CD4-positive, CD25-positive, alpha-beta regulatory T cell (primary cell): Measurements from ENCODE around the gene FAM83E. TPM values are rescaled to one million over a fixed set of nuclear protein-coding genes. Genes with fewer than 3 reads are reported as not detected.

ENCODE experiments used
- ATAC-seq, 2 donors: fragments of 150-1000 bp; cut with Tn5 transposase; one replicate each; pipeline ENCODE4 v1.10.0; 2021; ENCODE audit warnings: low read depth in 2 of 2, moderate number of reproducible peaks in 2 of 2, moderate library complexity in 1 of 2
- DNase-seq, 3 donors: peaks; one replicate each; pipeline versions ENCODE4 v3.0.0 to v3.0.0-alpha.2; 2012 to 2022; ENCODE audit warnings: mixed read lengths in 1 of 3
- H3K27ac ChIP-seq: one replicate; pipeline ENCODE4 v1.7.0; 2013; ENCODE audit warnings: mild to moderate bottlenecking, low read length; ENCODE audit not compliant: insufficient read depth, poor library complexity, severe bottlenecking
- H3K27me3 ChIP-seq: one replicate; pipeline ENCODE4 v1.7.0; 2013; ENCODE audit warnings: low read length; ENCODE audit not compliant: control insufficient read depth, insufficient read depth
- H3K36me3 ChIP-seq: one replicate; pipeline ENCODE4 v1.7.0; 2013; ENCODE audit warnings: mild to moderate bottlenecking, low read length, moderate library complexity; ENCODE audit not compliant: control insufficient read depth, insufficient read depth
- H3K4me1 ChIP-seq: 2 replicates; pipeline ENCODE4 v1.7.0; 2013; ENCODE audit warnings: mild to moderate bottlenecking, low read length; ENCODE audit not compliant: insufficient read depth, control insufficient read depth, poor library complexity, severe bottlenecking
- H3K4me3 ChIP-seq: one replicate; pipeline ENCODE4 v1.7.0; 2013; ENCODE audit warnings: low read depth, mild to moderate bottlenecking, low read length, moderate library complexity
- H3K9me3 ChIP-seq, 2 experiments: 1 replicate in 1 of 2; 2 replicates in 1 of 2; pipeline ENCODE4 v1.7.0; 2013; ENCODE audit warnings: low read length in 2 of 2, mild to moderate bottlenecking in 1 of 2, moderate library complexity in 1 of 2; ENCODE audit not compliant: control insufficient read depth in 2 of 2
- H3K27ac Mint-ChIP-seq, 3 donors: one replicate each; pipeline ENCODE4 v1.8.0; 2020 to 2022; ENCODE audit warnings: mild to moderate bottlenecking in 3 of 3, mixed read lengths in 3 of 3, moderate library complexity in 2 of 3
- H3K27me3 Mint-ChIP-seq: one replicate; pipeline ENCODE4 v1.8.0; 2022; ENCODE audit warnings: mild to moderate bottlenecking, mixed read lengths
- H3K36me3 Mint-ChIP-seq: one replicate; pipeline ENCODE4 v1.8.0; 2020; ENCODE audit warnings: mixed read lengths
- H3K4me1 Mint-ChIP-seq, 4 donors: one replicate each; pipeline ENCODE4 v1.8.0; 2020 to 2022; ENCODE audit warnings: mixed read lengths in 4 of 4, mild to moderate bottlenecking in 1 of 4
- H3K4me3 Mint-ChIP-seq, 4 donors: one replicate each; pipeline ENCODE4 v1.8.0; 2020 to 2022; ENCODE audit warnings: mild to moderate bottlenecking in 4 of 4, mixed read lengths in 4 of 4, moderate library complexity in 3 of 4
- H3K9me3 Mint-ChIP-seq, 7 donors: one replicate each; pipeline ENCODE4 v1.8.0; 2020 to 2022; ENCODE audit warnings: mixed read lengths in 7 of 7, mild to moderate bottlenecking in 3 of 7, moderate library complexity in 2 of 7
- polyA plus RNA-seq, 4 donors: library from polyadenylated mRNA; unstranded; fragments of 300-500 nt; fragmentation: Illumina TruSeq; gene quantifications; one replicate each; pipeline ENCODE4 v1.2.3, GENCODE V29; 2021
- total RNA-seq: library from RNA; stranded (reverse); gene quantifications from one replicate; pipeline ENCODE4 v1.2.3, GENCODE V29; 2022

Gene FAM83E
- total and polyA plus RNA-seq, 5 donors from 2014 or later = 0.31 to 0.76 TPM; not detected in 3

DNA sequence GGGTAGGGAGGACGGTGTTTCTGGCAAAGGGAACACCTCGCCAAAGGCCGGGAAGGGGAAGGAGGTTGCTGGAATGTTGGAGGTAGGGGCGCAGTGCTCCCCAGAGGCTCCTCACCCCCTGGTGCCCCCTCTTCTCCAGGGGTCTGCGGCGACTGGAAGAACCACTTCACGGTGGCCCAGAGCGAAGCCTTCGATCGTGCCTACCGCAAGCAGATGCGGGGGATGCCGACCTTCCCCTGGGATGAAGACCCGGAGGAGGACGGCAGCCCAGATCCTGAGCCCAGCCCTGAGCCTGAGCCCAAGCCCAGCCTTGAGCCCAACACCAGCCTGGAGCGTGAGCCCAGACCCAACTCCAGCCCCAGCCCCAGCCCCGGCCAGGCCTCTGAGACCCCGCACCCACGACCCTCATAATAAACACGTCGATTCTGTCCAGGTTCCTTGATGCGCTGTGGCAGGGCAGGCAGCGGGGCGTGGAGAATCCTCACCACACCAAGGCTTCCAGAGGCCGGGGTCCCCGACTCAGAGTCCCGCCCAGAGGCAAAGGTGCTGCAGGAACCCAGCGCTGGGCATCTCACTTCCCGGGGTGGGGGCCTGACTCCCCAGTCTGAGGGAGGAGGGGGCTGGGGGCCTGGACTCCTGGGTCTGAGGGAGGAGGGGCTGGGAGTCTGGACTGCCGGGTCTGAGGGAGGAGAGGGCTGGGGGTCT lies 15.7 kb downstream of the FAM83E start:
- Histone ChIP-seq H3K4me3 (no peak overlapping the region), H3K36me3 (no peaks in the 10 kb centered on the region), H3K27ac (no peak overlapping the region), H3K4me1 (peaks cover 13% of the 10 kb centered on the region), H3K9me3 (no peaks in the 10 kb centered on the region), H3K27me3 (no peaks in the 10 kb centered on the region)
- Mint-ChIP-seq H3K36me3 (no peaks in the 10 kb centered on the region), H3K4me3 (no peak overlapping the region), H3K27ac (no peak overlapping the region), H3K27me3 (no peaks in the 10 kb centered on the region), H3K4me1 (peaks cover 0 to 20% (median 4%) of the 10 kb centered on the region in 4 donors), H3K9me3 (no peaks in the 10 kb centered on the region)
- no peak for ATAC-seq
- DNase-seq = no peak

DNA sequence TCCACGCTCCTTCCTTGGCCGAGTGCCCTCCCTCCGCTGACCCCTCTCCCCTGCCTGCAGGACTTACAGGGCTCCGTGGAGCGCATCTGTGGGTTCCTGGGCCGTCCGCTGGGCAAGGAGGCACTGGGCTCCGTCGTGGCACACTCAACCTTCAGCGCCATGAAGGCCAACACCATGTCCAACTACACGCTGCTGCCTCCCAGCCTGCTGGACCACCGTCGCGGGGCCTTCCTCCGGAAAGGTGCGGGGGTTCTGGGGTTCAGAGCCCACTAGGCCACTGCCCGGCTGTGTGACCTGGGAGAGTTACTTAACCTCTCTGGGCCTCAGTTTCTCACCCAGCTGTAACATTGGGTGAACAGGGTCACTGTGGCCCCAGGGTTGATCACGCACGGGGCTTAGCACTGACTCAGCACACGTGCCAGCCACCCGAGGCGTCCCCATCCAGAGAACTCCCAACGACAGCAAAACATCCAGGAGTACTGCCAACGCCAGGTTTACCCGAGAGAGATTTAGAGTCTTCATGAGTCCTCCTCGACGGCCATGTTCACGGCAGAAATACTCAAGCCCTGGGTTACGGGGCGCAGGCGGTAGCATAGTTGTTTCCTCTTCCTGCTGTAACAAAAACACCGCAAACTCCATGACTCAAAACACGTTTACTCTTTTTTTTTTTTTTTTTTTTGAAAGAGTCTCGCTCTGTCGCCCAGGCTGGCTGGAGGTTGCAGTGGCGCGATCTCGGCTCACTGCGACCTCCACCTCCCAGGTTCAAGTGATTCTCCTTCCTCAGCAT lies 18.0 kb downstream of the FAM83E start:
- Mint-ChIP-seq H3K36me3 (no peaks in the 10 kb centered on the region), H3K4me3 (peak overlapping the region; percentile 79 to 93 (median 84)), H3K4me1 (peaks cover 0 to 23% (median 4%) of the 10 kb centered on the region in 4 donors), H3K27ac (peak overlapping the region; percentile 75 to 92 (median 81)), H3K9me3 (no peaks in the 10 kb centered on the region), H3K27me3 (no peaks in the 10 kb centered on the region)
- peak; percentile 37 to 73 (median 61) for DNase-seq
- H3K27ac ChIP-seq = peak overlapping the region; percentile 68
- H3K4me3 ChIP-seq = peak overlapping the region; percentile 53
- H3K4me1 ChIP-seq = peaks cover 13% of the 10 kb centered on the region
- no peaks in the 10 kb centered on the region for H3K27me3 ChIP-seq
- no peaks in the 10 kb centered on the region for H3K9me3 ChIP-seq
- H3K36me3 ChIP-seq = no peaks in the 10 kb centered on the region
- ATAC-seq = peak; percentile 73 to 86

DNA sequence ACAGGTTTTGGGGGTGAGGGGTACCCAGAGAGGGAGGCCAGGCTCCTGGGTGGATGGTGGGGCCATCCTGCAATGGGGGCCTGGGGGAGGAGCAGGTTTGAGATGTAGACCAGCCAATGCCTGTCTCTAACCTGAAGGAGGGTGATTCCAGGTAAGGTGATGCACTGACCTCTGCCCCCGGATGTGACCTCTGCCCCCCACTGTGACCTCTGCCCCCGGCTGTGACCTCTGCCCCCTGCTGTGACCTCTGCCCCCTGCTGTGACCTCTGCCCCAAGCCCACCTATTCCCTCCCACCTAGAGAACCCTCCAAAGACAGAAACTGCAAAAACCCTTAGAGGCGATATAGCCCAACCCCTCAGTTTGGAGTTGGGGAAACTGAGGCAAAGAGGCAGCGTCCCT lies 18.6 kb downstream of the FAM83E start:
- H3K4me3 ChIP-seq = no peak overlapping the region
- peak overlapping the region; percentile 41 to 93 (median 83) for H3K4me3 Mint-ChIP-seq
- H3K4me1 ChIP-seq = peaks cover 13% of the 10 kb centered on the region
- H3K27me3 Mint-ChIP-seq = no peaks in the 10 kb centered on the region
- no peaks in the 10 kb centered on the region for H3K36me3 Mint-ChIP-seq
- DNase-seq = no peak
- H3K4me1 Mint-ChIP-seq = peaks cover 0 to 26% (median 4%) of the 10 kb centered on the region in 4 donors
- H3K36me3 ChIP-seq = no peaks in the 10 kb centered on the region
- H3K27ac Mint-ChIP-seq = peak overlapping the region in 2 of 3 donors; percentile 73 to 90
- H3K27ac ChIP-seq = no peak overlapping the region
- no peaks in the 10 kb centered on the region for H3K9me3 Mint-ChIP-seq
- H3K9me3 ChIP-seq = no peaks in the 10 kb centered on the region
- ATAC-seq = no peak
- H3K27me3 ChIP-seq = no peaks in the 10 kb centered on the region

DNA sequence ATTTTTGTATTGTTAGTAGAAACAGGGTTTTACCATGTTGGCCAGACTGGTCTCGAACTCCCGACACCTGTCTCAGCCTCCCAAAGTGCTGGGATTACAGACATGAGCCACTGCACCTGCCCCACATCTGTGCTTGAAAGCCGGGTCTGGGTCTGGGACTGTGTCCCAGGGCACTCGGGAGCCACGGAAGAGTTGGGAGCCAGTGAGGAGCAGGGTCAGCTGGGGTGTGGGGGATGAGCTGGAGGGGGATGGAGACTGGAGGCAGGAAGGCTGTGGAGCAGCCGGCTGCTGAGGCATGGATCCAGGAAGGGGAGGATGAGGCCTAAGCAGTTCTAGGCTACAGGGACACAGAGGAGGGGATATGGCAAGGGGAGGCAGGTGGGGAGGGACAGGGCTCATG lies 19.0 kb downstream of the FAM83E start:
- Histone ChIP-seq H3K4me1 (peaks cover 13% of the 10 kb centered on the region), H3K27ac (no peak overlapping the region), H3K4me3 (no peak overlapping the region), H3K36me3 (no peaks in the 10 kb centered on the region), H3K9me3 (no peaks in the 10 kb centered on the region), H3K27me3 (no peaks in the 10 kb centered on the region)
- ATAC-seq (no peak), DNase-seq (no peak)
- H3K4me3 Mint-ChIP-seq = peak overlapping the region in 3 of 4 donors; percentile 65 to 93 (median 78)
- no peaks in the 10 kb centered on the region for H3K36me3 Mint-ChIP-seq
- H3K9me3 Mint-ChIP-seq = no peaks in the 10 kb centered on the region
- H3K4me1 Mint-ChIP-seq = peaks cover 0 to 26% (median 4%) of the 10 kb centered on the region in 4 donors
- H3K27me3 Mint-ChIP-seq = no peaks in the 10 kb centered on the region
- peak overlapping the region in 1 of 3 donors; percentile 73 for H3K27ac Mint-ChIP-seq

DNA sequence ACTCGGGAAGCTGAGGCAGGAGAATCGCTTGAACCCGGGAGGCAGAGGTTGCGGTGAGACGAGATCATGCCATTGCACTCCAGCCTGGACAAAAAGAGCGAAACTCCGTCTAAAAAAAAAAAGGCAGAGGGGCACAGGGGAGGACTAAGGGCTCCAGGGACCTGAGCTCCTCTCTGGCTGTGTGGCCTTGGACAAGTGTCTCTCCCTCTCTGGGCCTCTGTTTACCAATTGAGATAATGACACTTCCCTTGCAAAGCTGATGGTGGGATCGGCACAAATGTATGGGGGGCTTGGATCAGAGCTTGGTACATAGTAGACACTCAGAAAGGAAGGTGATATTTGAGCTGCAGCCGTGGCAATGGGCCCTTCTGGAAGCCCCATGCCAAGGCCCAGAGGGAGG lies 19.7 kb downstream of the FAM83E start:
- Mint-ChIP-seq H3K4me1 (peaks cover 0 to 26% (median 4%) of the 10 kb centered on the region in 4 donors), H3K27ac (peak overlapping the region in 1 of 3 donors; percentile 88), H3K4me3 (peak overlapping the region; percentile 39 to 80 (median 76)), H3K9me3 (no peaks in the 10 kb centered on the region), H3K36me3 (no peaks in the 10 kb centered on the region), H3K27me3 (no peaks in the 10 kb centered on the region)
- H3K27ac ChIP-seq = no peak overlapping the region
- ATAC-seq (no peak), DNase-seq (no peak)
- no peak overlapping the region for H3K4me3 ChIP-seq
- H3K4me1 ChIP-seq = peaks cover 13% of the 10 kb centered on the region
- H3K27me3 ChIP-seq = no peaks in the 10 kb centered on the region
- no peaks in the 10 kb centered on the region for H3K36me3 ChIP-seq
- no peaks in the 10 kb centered on the region for H3K9me3 ChIP-seq

DNA sequence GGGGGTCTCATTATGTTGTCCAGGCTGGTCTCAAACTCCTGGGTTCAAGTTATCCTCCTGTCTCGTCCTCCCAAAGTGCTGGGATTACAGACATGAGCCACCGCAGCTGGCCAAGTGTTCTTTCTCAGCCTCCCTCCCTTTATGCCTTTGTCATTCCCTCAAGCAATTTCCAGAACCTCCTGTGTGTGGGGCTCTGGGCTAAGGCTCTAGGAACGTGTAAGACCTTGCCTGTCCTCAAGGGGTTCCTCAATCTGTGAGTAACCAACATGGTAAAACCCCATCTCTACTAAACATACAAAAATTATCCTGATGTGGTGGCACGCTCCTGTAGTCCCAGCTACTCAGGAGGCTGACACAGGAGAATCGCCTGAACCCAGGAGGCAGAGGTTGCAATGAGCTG lies 23.9 kb downstream of the FAM83E start:
- no peaks in the 10 kb centered on the region for H3K9me3 ChIP-seq
- DNase-seq = no peak
- H3K4me3 Mint-ChIP-seq = peak overlapping the region in 1 of 4 donors; percentile 58
- no peak overlapping the region for H3K27ac ChIP-seq
- H3K27me3 Mint-ChIP-seq = no peaks in the 10 kb centered on the region
- no peaks in the 10 kb centered on the region for H3K9me3 Mint-ChIP-seq
- H3K27ac Mint-ChIP-seq = no peak overlapping the region
- peaks cover 0 to 28% (median 5%) of the 10 kb centered on the region in 4 donors for H3K4me1 Mint-ChIP-seq
- no peak for ATAC-seq
- H3K36me3 Mint-ChIP-seq = no peaks in the 10 kb centered on the region
- H3K27me3 ChIP-seq = no peaks in the 10 kb centered on the region
- no peak overlapping the region for H3K4me3 ChIP-seq
- H3K4me1 ChIP-seq = peaks cover 3% of the 10 kb centered on the region
- no peaks in the 10 kb centered on the region for H3K36me3 ChIP-seq

DNA sequence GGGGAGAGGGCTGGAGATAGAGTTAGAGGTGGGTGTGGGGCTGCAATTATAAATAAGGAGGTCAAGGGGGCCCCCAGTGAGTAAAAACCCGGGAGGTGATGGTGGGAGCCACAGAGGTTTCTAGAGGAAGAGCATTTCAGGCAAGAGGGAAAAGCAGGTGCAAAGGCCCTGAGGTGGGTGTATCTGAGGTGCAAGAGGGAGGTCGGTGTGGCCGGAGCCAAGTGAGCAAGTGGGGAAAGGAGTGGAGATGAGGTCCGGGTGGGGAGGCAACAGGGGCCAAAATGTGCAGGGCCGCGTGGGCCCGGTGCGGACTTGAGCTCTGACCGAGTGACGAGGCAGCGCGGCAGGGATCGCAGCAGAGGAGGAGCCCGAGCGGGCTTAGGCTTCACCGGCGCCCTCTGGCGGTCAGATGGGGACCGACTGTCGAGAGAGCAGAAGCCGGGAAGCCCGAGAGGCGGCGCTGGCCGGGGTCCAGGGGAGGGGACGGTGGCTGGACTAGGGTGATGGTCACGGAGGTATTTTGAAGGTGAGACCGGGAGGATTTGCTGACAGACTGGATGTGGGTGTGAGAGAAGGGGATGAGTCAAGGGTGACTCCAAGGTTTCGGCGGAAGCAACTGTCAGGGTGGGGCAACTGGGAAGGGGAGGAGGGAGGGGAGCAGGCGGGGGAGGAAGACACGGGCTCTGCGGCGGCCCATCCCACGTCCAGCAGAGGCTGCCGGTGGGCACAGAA lies 26.0 kb downstream of the FAM83E start:
- peak overlapping the region; percentile 35 to 80 (median 74) for H3K4me3 Mint-ChIP-seq
- no peaks in the 10 kb centered on the region for H3K27me3 Mint-ChIP-seq
- DNase-seq (peak; percentile 76 to 81 (median 79)), ATAC-seq (peak; percentile 77 to 82)
- peak overlapping the region; percentile 36 to 56 (median 42) for H3K27ac Mint-ChIP-seq
- peaks cover 4% of the 10 kb centered on the region for H3K36me3 Mint-ChIP-seq
- Histone ChIP-seq H3K4me1 (no peaks in the 10 kb centered on the region), H3K9me3 (no peaks in the 10 kb centered on the region), H3K4me3 (peak overlapping the region; percentile 34), H3K27ac (no peak overlapping the region), H3K36me3 (no peaks in the 10 kb centered on the region), H3K27me3 (no peaks in the 10 kb centered on the region)
- no peaks in the 10 kb centered on the region for H3K9me3 Mint-ChIP-seq
- H3K4me1 Mint-ChIP-seq = peaks cover 0 to 20% (median 7%) of the 10 kb centered on the region in 4 donors
